Neural progenitor cell (in vitro differentiated cells): ENCODE results near the gene ABLIM2. TPM values are rescaled to one million over a fixed set of nuclear protein-coding genes. Genes with fewer than 3 reads are reported as not detected.

Source experiments
- DNase-seq: peaks from one replicate; pipeline ENCODE4 v3.0.0-alpha.2; 2016; ENCODE audit warnings: low spot score
- H2AFZ ChIP-seq: fragments of 200-600 bp; sonication (generic); replicated peaks from 2 replicates; pipeline ENCODE4 v1.6.1; 2016; ENCODE audit warnings: antibody characterized with exemption
- H3F3A ChIP-seq: fragments of 200-600 bp; sonication (generic); 2 replicates; pipeline ENCODE4 v1.6.1; 2016; ENCODE audit warnings: antibody characterized with exemption, low read depth
- H3K27ac ChIP-seq: fragments of 200-600 bp; sonication (generic); 2 replicates; pipeline ENCODE4 v1.5.1; 2016; ENCODE audit warnings: mild to moderate bottlenecking
- H3K27me3 ChIP-seq: fragments of 200-600 bp; sonication (generic); 2 replicates; pipeline ENCODE4 v1.6.1; 2016; ENCODE audit warnings: mild to moderate bottlenecking, moderate library complexity
- H3K36me3 ChIP-seq: fragments of 200-600 bp; sonication (generic); 2 replicates; pipeline ENCODE4 v1.5.1; 2016
- H3K4me1 ChIP-seq: fragments of 200-600 bp; sonication (generic); 2 replicates; pipeline ENCODE4 v1.6.1; 2016; ENCODE audit warnings: mixed run types
- H3K4me2 ChIP-seq: fragments of 200-600 bp; sonication (generic); 2 replicates; pipeline ENCODE4 v1.6.1; 2016
- H3K4me3 ChIP-seq: fragments of 200-600 bp; sonication (generic); 2 replicates; pipeline ENCODE4 v1.5.1; 2016
- H3K79me2 ChIP-seq: fragments of 200-600 bp; sonication (generic); 2 replicates; pipeline ENCODE4 v1.6.1; 2016; ENCODE audit warnings: low read depth
- H3K9ac ChIP-seq: fragments of 200-600 bp; sonication (generic); 2 replicates; pipeline ENCODE4 v1.6.1; 2016
- H3K9me3 ChIP-seq: fragments of 200-600 bp; sonication (generic); 2 replicates; pipeline ENCODE4 v1.5.1; 2016; ENCODE audit warnings: low read depth
- H4K20me1 ChIP-seq: fragments of 200-600 bp; sonication (generic); 2 replicates; pipeline ENCODE4 v1.6.1; 2016; ENCODE audit warnings: low read depth
- H3K27ac Mint-ChIP-seq: 3 replicates; pipeline ENCODE4 v1.8.0; 2021; ENCODE audit warnings: mixed read lengths
- H3K27me3 Mint-ChIP-seq: 2 replicates; pipeline ENCODE4 v1.8.0; 2022; ENCODE audit warnings: low read depth, mild to moderate bottlenecking, inconsistent platforms, moderate library complexity, mixed read lengths; ENCODE audit not compliant: insufficient read depth
- H3K36me3 Mint-ChIP-seq: 3 replicates; pipeline ENCODE4 v1.8.0; 2021; ENCODE audit warnings: mixed read lengths
- H3K4me1 Mint-ChIP-seq: 3 replicates; pipeline ENCODE4 v1.8.0; 2021; ENCODE audit warnings: mixed read lengths
- H3K4me3 Mint-ChIP-seq: 3 replicates; pipeline ENCODE4 v1.8.0; 2021; ENCODE audit warnings: mild to moderate bottlenecking, moderate library complexity, mixed read lengths
- H3K9me3 Mint-ChIP-seq: 3 replicates; pipeline ENCODE4 v1.8.0; 2020; ENCODE audit warnings: mixed read lengths
- CTCF ChIP-seq: fragments of 200-600 bp; sonication (generic); IDR thresholded peaks from 2 replicates; pipeline ENCODE4 v1.5.1; 2017; ENCODE audit warnings: antibody characterized with exemption, mild to moderate bottlenecking
- EZH2 ChIP-seq: fragments of 200-600 bp; sonication (generic); IDR thresholded peaks from 2 replicates; pipeline ENCODE4 v1.6.1; 2017; ENCODE audit warnings: antibody characterized with exemption, mild to moderate bottlenecking, moderate library complexity
- EZH2phosphoT487 ChIP-seq: fragments of 200-600 bp; sonication (generic); IDR thresholded peaks from 2 replicates; pipeline ENCODE4 v1.6.1; 2017; ENCODE audit warnings: antibody characterized with exemption
- total RNA-seq: library from RNA; depleted of rRNA; stranded (reverse); fragments of >200 nt; gene quantifications from 2 replicates; pipeline ENCODE4 v1.2.3, GENCODE V29; 2015; ENCODE audit warnings: low replicate concordance

ABLIM2 gene
- total RNA-seq, 1 donor from 2014 or later, result 0.24 TPM

- H4K20me1 ChIP-seq, result peaks cover 5% of the 10 kb centered on the region
- no peak for DNase-seq
- no peaks in the 10 kb centered on the region for H3F3A ChIP-seq
- H2AFZ ChIP-seq, result no peak overlapping the region
- peaks cover 15% of the 10 kb centered on the region for H3K27me3 Mint-ChIP-seq
- H3K79me2 ChIP-seq, result no peaks in the 10 kb centered on the region
- TF ChIP-seq EZH2phosphoT487, result no peak
- no peak for TF ChIP-seq CTCF
- no peak for TF ChIP-seq EZH2
- H3K36me3 Mint-ChIP-seq, result no peaks in the 10 kb centered on the region
- H3K9ac ChIP-seq, result no peak overlapping the region
- H3K9me3 Mint-ChIP-seq, result no peaks in the 10 kb centered on the region
- H3K4me3 Mint-ChIP-seq, result no peak overlapping the region
- H3K4me3 ChIP-seq, result no peak overlapping the region
- no peak overlapping the region for H3K4me2 ChIP-seq
- peaks cover 7% of the 10 kb centered on the region for H3K4me1 Mint-ChIP-seq
- no peaks in the 10 kb centered on the region for H3K9me3 ChIP-seq
- H3K27ac ChIP-seq, result no peak overlapping the region
- no peaks in the 10 kb centered on the region for H3K36me3 ChIP-seq
- H3K27ac Mint-ChIP-seq, result no peak overlapping the region
- H3K27me3 ChIP-seq, result peaks cover 29% of the 10 kb centered on the region
- no peaks in the 10 kb centered on the region for H3K4me1 ChIP-seq
Observed at GRCh38 chr4:8152090-8152864, 6.3 kb downstream of the ABLIM2 start.

- H3K27ac Mint-ChIP-seq, result no peak overlapping the region
- peaks cover 7% of the 10 kb centered on the region for H3K27me3 Mint-ChIP-seq
Observed at GRCh38 chr4:8151165-8151650, 7.4 kb downstream of the ABLIM2 start.

GRCh38 chr4:8150152-8151090 is 8.2 kb downstream of the ABLIM2 start:
- Mint-ChIP-seq H3K9me3 (no peaks in the 10 kb centered on the region), H3K36me3 (no peaks in the 10 kb centered on the region), H3K27ac (peak overlapping the region; percentile 94), H3K4me3 (peak overlapping the region; percentile 22), H3K27me3 (peaks cover 9% of the 10 kb centered on the region), H3K4me1 (peaks cover 18% of the 10 kb centered on the region)
- H3K27me3 ChIP-seq, result peaks cover 11% of the 10 kb centered on the region
- no peaks in the 10 kb centered on the region for H3K4me1 ChIP-seq
- no peak overlapping the region for H3K4me2 ChIP-seq
- no peak overlapping the region for H3K27ac ChIP-seq
- no peaks in the 10 kb centered on the region for H3F3A ChIP-seq
- H3K36me3 ChIP-seq, result no peaks in the 10 kb centered on the region
- no peak overlapping the region for H3K9ac ChIP-seq
- no peaks in the 10 kb centered on the region for H4K20me1 ChIP-seq
- no peaks in the 10 kb centered on the region for H3K79me2 ChIP-seq
- TF ChIP-seq EZH2, result no peak
- no peak for TF ChIP-seq EZH2phosphoT487
- TF ChIP-seq CTCF, result no peak
- no peaks in the 10 kb centered on the region for H3K9me3 ChIP-seq
- H2AFZ ChIP-seq, result no peak overlapping the region
- H3K4me3 ChIP-seq, result no peak overlapping the region
- no peak for DNase-seq

More at GRCh38 chr4:8151165-8151650, 7.4 kb downstream of the ABLIM2 start:
- Histone ChIP-seq H3F3A (no peaks in the 10 kb centered on the region), H3K79me2 (no peaks in the 10 kb centered on the region), H3K4me1 (no peaks in the 10 kb centered on the region), H2AFZ (no peak overlapping the region), H3K9me3 (no peaks in the 10 kb centered on the region), H3K27me3 (peaks cover 18% of the 10 kb centered on the region), H3K9ac (no peak overlapping the region), H3K4me3 (no peak overlapping the region), H3K4me2 (no peak overlapping the region), H3K36me3 (no peaks in the 10 kb centered on the region), H3K27ac (no peak overlapping the region), H4K20me1 (no peaks in the 10 kb centered on the region)
- H3K36me3 Mint-ChIP-seq, result no peaks in the 10 kb centered on the region
- H3K4me1 Mint-ChIP-seq, result peaks cover 11% of the 10 kb centered on the region
- H3K4me3 Mint-ChIP-seq, result no peak overlapping the region
- no peak for DNase-seq
- TF ChIP-seq EZH2 (no peak), EZH2phosphoT487 (no peak), CTCF (no peak)
- H3K9me3 Mint-ChIP-seq, result no peaks in the 10 kb centered on the region
